Common myeloid progenitor, CD34-positive (primary cell): ENCODE results near the gene FAM222A.

Source experiments
- CTCF ChIA-PET: fragments of 350-600 bp; sonication (Branson Sonifier 250); formaldehyde crosslinking; loops from one replicate; lab custom pipeline; 2021; ENCODE audit warnings: antibody characterized with exemption; lab: Charles Lee
- POLR2A ChIA-PET: fragments of 350-600 bp; sonication (Branson Sonifier 250); formaldehyde crosslinking; loops from one replicate; lab custom pipeline; 2021; ENCODE audit warnings: antibody characterized with exemption; lab: Charles Lee
- DNase-seq, 3 donors: peaks; one replicate each; pipeline versions ENCODE4 v3.0.0 to v3.0.0-alpha.2; 2013
- H3K27ac ChIP-seq, 2 experiments: 1 replicate in 1 of 2; 2 replicates in 1 of 2; pipeline ENCODE4 v1.7.0; 2013; ENCODE audit warnings: inconsistent platforms in 2 of 2, low read length in 2 of 2, mild to moderate bottlenecking in 2 of 2, low read depth in 1 of 2, moderate library complexity in 1 of 2; ENCODE audit not compliant: severe bottlenecking in 2 of 2, insufficient read depth in 1 of 2, poor library complexity in 1 of 2
- H3K27me3 ChIP-seq, 5 experiments: replicated peaks in 2 of 5; 1 replicate in 3 of 5; 2 replicates in 2 of 5; pipeline versions ENCODE4 v1.6.1 to v1.7.0; 2013; ENCODE audit warnings: low read length in 4 of 5, mild to moderate bottlenecking in 2 of 5, moderate library complexity in 2 of 5, inconsistent platforms in 1 of 5; ENCODE audit not compliant: insufficient read depth in 5 of 5, control insufficient read depth in 4 of 5
- H3K36me3 ChIP-seq, 4 experiments: 1 replicate in 2 of 4; 2 replicates in 2 of 4; pipeline versions ENCODE4 v1.6.1 to v1.7.0; 2013; ENCODE audit warnings: low read length in 3 of 4, control low read depth in 1 of 4, mild to moderate bottlenecking in 1 of 4; ENCODE audit not compliant: control insufficient read depth in 4 of 4, insufficient read depth in 4 of 4
- H3K4me1 ChIP-seq, 4 experiments: 1 replicate in 3 of 4; 2 replicates in 1 of 4; pipeline versions ENCODE4 v1.6.1 to v1.7.1; 2013; ENCODE audit warnings: low read length in 3 of 4, mild to moderate bottlenecking in 3 of 4, control low read depth in 1 of 4, inconsistent platforms in 1 of 4, moderate library complexity in 1 of 4; ENCODE audit not compliant: control insufficient read depth in 4 of 4, insufficient read depth in 4 of 4; ENCODE audit errors: control extremely low read depth in 1 of 4
- H3K4me3 ChIP-seq, 7 experiments: 1 replicate in 4 of 7; 2 replicates in 3 of 7; pipeline versions ENCODE4 v1.5.1 to v1.7.0; 2013; ENCODE audit warnings: mild to moderate bottlenecking in 7 of 7, low read length in 6 of 7, moderate library complexity in 6 of 7, inconsistent platforms in 2 of 7, low read depth in 2 of 7, control low read depth in 1 of 7; ENCODE audit not compliant: insufficient read depth in 4 of 7, control insufficient read depth in 1 of 7; ENCODE audit errors: extremely low read depth in 1 of 7
- H3K9me3 ChIP-seq, 5 experiments: 1 replicate in 4 of 5; 2 replicates in 1 of 5; pipeline versions ENCODE4 v1.6.1 to v1.7.1; 2013; ENCODE audit warnings: low read length in 4 of 5, mild to moderate bottlenecking in 2 of 5, inconsistent platforms in 1 of 5, low read depth in 1 of 5, moderate library complexity in 1 of 5; ENCODE audit not compliant: control insufficient read depth in 4 of 5, insufficient read depth in 2 of 5; ENCODE audit errors: control extremely low read depth in 1 of 5
- WGBS: methylation state at CpG from one replicate; pipeline ENCODE4 v1.1.5; 2013; ENCODE audit not compliant: insufficient coverage; 5-methylcytosine and 5-hydroxymethylcytosine counted together

Gene FAM222A

GRCh38 chr12:109800536-109800935 is 86.9 kb downstream of the FAM222A start:
- ChIA-PET POLR2A (no interaction called here), CTCF (no interaction called here)
- no peaks in the 10 kb centered on the region for H3K36me3 ChIP-seq
- WGBS, result 97% methylated on average over 7 of the region's 13 CpGs
- H3K9me3 ChIP-seq, result no peaks in the 10 kb centered on the region
- peaks cover 0 to 2% (median 0%) of the 10 kb centered on the region in 5 experiments for H3K27me3 ChIP-seq
- peaks cover 0 to 12% (median 7%) of the 10 kb centered on the region in 4 experiments for H3K4me1 ChIP-seq
- DNase-seq, result no peak
- no peak overlapping the region for H3K27ac ChIP-seq
- no peak overlapping the region for H3K4me3 ChIP-seq

GRCh38 chr12:109802828-109803227 is 89.2 kb downstream of the FAM222A start:
- Histone ChIP-seq H3K27me3 (peaks cover 0 to 2% (median 0%) of the 10 kb centered on the region in 5 experiments), H3K4me3 (no peak overlapping the region), H3K4me1 (peaks cover 0 to 9% (median 7%) of the 10 kb centered on the region in 4 experiments), H3K27ac (no peak overlapping the region), H3K9me3 (no peaks in the 10 kb centered on the region), H3K36me3 (no peaks in the 10 kb centered on the region)
- no peak for DNase-seq
- ChIA-PET POLR2A (no interaction called here), CTCF (interaction anchor here (5.2 kb wide), 1 partner anchor 25 kb away, joined by 21 read pairs; no protein-coding TSS in a partner anchor)
- 96% methylated on average over 15 of the region's 15 CpGs for WGBS

GRCh38 chr12:109803678-109804077 is 90.1 kb downstream of the FAM222A start:
- ChIA-PET POLR2A (interaction anchor here (0.6 kb wide), 1 partner anchor 42 kb away, joined by 3 read pairs; no protein-coding TSS in a partner anchor), CTCF (interaction anchor here (1.7 to 5.2 kb wide), 4 partner anchors 12 to 78 kb away, joined by 8 to 57 read pairs (median 16); no protein-coding TSS in a partner anchor)
- Histone ChIP-seq H3K36me3 (no peaks in the 10 kb centered on the region), H3K4me1 (peaks cover 0 to under 1% (median 0%) of the 10 kb centered on the region in 4 experiments), H3K27ac (no peak overlapping the region), H3K4me3 (no peak overlapping the region), H3K9me3 (no peaks in the 10 kb centered on the region), H3K27me3 (peaks cover 0 to 2% (median 0%) of the 10 kb centered on the region in 5 experiments)
- 96% methylated on average over 2 of the region's 3 CpGs for WGBS
- no peak for DNase-seq

GRCh38 chr12:109804820-109805761 is 91.5 kb downstream of the FAM222A start:
- POLR2A ChIA-PET, result no interaction called here

GRCh38 chr12:109807954-109808643 is 94.5 kb downstream of the FAM222A start:
- POLR2A ChIA-PET, result no interaction called here
- 95% methylated on average over 8 of the region's 12 CpGs for WGBS

More at GRCh38 chr12:109804820-109805761, 91.5 kb downstream of the FAM222A start:
- peaks cover 0 to 2% (median 0%) of the 10 kb centered on the region in 5 experiments for H3K27me3 ChIP-seq
- H3K9me3 ChIP-seq, result no peaks in the 10 kb centered on the region
- no peaks in the 10 kb centered on the region for H3K36me3 ChIP-seq
- H3K4me3 ChIP-seq, result no peak overlapping the region
- H3K4me1 ChIP-seq, result no peaks in the 10 kb centered on the region
- DNase-seq, result peak; percentile 40 to 64 (median 51)
- H3K27ac ChIP-seq, result no peak overlapping the region
- CTCF ChIA-PET, result interaction anchor here (0.6 to 5.2 kb wide), 18 partner anchors 9 to 491 kb away, joined by 3 to 57 read pairs (median 3); partner anchors contain the start of gene TRPV4
- WGBS, result 51% methylated on average over 11 of the region's 12 CpGs

GRCh38 chr12:109808876-109809646 is 95.4 kb downstream of the FAM222A start:
- Histone ChIP-seq H3K9me3 (no peaks in the 10 kb centered on the region), H3K36me3 (no peaks in the 10 kb centered on the region), H3K4me1 (no peaks in the 10 kb centered on the region), H3K4me3 (no peak overlapping the region), H3K27me3 (peaks cover 0 to 2% (median 0%) of the 10 kb centered on the region in 5 experiments), H3K27ac (no peak overlapping the region)
- DNase-seq, result no peak
- 93% methylated on average over 3 of the region's 4 CpGs for WGBS
- POLR2A ChIA-PET, result no interaction called here
- CTCF ChIA-PET, result interaction anchor here (5.2 kb wide), 1 partner anchor 36 kb away, joined by 57 read pairs; no protein-coding TSS in a partner anchor

More at GRCh38 chr12:109807954-109808643, 94.5 kb downstream of the FAM222A start:
- Histone ChIP-seq H3K4me3 (no peak overlapping the region), H3K27ac (no peak overlapping the region), H3K36me3 (no peaks in the 10 kb centered on the region), H3K27me3 (peaks cover 0 to 2% (median 0%) of the 10 kb centered on the region in 5 experiments), H3K9me3 (no peaks in the 10 kb centered on the region), H3K4me1 (no peaks in the 10 kb centered on the region)
- no peak for DNase-seq
- CTCF ChIA-PET, result interaction anchor here (0.6 to 5.2 kb wide), 7 partner anchors 10 to 37 kb away, joined by 3 to 57 read pairs (median 3); no protein-coding TSS in a partner anchor
